ENCODE data around the gene TCOF1.

TCOF1 gene, protein sequence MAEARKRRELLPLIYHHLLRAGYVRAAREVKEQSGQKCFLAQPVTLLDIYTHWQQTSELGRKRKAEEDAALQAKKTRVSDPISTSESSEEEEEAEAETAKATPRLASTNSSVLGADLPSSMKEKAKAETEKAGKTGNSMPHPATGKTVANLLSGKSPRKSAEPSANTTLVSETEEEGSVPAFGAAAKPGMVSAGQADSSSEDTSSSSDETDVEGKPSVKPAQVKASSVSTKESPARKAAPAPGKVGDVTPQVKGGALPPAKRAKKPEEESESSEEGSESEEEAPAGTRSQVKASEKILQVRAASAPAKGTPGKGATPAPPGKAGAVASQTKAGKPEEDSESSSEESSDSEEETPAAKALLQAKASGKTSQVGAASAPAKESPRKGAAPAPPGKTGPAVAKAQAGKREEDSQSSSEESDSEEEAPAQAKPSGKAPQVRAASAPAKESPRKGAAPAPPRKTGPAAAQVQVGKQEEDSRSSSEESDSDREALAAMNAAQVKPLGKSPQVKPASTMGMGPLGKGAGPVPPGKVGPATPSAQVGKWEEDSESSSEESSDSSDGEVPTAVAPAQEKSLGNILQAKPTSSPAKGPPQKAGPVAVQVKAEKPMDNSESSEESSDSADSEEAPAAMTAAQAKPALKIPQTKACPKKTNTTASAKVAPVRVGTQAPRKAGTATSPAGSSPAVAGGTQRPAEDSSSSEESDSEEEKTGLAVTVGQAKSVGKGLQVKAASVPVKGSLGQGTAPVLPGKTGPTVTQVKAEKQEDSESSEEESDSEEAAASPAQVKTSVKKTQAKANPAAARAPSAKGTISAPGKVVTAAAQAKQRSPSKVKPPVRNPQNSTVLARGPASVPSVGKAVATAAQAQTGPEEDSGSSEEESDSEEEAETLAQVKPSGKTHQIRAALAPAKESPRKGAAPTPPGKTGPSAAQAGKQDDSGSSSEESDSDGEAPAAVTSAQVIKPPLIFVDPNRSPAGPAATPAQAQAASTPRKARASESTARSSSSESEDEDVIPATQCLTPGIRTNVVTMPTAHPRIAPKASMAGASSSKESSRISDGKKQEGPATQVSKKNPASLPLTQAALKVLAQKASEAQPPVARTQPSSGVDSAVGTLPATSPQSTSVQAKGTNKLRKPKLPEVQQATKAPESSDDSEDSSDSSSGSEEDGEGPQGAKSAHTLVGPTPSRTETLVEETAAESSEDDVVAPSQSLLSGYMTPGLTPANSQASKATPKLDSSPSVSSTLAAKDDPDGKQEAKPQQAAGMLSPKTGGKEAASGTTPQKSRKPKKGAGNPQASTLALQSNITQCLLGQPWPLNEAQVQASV (N-terminal part only)

DNA sequence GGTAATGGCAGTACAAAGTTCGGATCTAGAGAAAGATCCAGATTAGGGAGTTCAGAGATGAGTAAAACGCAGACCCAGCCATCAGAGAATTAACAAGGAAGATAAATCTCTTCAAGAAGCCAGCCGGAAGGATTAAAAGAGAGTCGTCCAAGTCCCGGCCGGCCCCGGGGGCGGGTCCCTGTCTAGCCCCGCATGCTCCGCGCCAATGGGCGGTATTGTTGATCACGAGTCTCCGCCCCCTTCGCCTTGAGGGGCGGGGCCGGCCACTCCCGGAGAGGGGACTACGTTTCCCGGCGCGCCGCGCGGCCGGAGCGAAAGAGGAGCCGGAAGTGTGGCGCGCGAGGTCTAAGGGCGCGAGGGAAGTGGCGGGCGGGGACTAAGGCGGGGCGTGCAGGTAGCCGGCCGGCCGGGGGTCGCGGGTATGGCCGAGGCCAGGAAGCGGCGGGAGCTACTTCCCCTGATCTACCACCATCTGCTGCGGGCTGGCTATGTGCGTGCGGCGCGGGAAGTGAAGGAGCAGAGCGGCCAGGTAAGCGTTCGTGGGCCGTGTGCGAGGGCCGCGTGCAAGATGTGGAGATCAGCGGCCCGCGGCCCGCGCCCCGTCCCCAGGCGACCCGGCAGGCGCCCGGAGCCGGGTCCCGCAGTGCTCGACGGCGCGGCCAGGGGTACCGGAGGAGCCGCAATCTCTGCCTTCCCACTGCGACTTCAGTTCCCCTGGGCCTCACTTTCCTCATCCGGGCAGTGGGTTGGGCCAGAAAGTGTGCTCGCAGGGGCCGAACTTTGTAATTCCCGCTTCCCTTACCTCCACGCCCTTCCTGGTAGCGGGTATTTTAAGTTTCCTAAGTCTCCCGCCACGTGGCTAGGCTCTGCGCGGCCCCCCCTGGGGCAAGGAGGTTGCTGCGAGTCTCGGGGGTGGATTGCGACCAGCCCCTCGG lies at the start of gene TCOF1:
TSS of gene TCOF1 (plus strand) at position 372 of the 935 bp plus-strand sequence. CDS start at position 422, 50 bp downstream.
- DNase-seq: peak; percentile 98

DNA sequence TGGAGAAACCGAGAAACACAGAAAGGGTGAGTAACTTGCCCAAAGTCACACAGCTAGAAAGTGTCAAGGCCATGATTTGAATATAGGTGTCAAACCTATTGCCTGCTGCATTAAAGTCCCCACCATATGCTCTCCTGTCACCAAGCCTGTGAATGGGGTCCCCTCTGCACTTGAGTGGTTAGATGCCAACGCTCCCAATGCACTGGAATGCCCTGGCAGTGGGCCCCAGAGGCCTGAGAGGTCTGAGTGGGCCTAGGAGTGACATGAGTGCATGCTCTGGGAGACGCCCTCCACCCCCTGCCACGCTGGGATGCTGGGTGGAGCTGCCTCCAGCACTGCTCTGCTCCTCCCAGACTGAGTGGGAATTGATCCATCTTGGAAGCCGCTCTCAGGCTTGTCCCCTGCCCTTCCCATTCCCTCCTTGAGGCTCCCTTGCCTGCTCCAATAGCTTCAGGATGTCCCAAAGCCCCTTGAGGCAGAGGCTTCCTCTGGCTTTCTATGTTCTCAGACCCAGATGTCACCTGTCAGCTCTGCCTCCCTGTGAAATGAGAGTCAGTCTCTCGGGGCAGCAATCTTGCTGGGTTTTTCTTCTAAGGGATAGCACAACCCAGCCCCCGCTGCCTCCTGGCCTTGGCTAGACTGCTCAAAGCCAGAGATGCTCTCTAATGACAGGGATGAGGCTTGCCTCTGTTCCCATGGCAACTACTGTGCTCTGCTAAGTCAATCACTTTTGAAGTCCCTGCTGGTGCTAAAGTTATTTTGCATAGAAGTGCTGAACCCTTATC lies 48.2 kb upstream of the TCOF1 start:
- no peak for DNase-seq

DNA sequence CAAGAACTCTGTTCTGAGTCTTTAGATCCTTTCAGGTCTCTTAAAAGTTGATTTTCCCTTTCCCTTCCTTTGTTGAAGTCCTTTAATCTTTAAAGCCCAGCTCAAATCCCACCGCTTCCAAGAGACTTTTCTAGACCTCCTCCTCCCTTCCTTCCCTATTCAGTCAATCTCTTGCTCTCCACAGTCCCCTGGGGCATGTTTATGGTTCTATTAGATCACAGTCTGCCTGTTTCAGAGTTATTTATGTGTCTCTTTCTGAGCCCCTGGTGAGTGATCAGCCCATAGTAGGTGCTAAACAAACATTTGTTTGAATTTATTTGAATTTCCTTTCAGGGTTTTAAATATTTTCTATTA lies 47.6 kb upstream of the TCOF1 start:
- DNase-seq: no peak

DNA sequence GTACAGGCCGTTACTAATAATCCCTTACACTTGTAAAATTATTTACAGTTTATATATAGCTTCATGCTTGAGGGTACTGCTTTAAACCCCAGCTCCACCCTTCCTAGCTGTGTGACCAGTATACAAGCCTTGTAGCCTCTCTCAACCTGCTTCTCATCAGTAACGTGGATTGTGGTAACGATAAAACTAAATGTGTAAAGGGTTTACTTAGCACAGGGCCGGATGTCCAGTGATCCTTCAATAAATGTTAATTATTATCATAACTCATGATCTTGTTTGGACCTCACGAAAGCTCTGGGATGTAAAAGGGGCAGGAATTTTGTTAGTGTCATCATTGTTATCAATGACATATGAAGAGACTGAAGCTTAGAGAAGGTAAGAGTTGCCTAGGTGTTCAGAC lies 47.3 kb upstream of the TCOF1 start:
- no peak for DNase-seq

DNA sequence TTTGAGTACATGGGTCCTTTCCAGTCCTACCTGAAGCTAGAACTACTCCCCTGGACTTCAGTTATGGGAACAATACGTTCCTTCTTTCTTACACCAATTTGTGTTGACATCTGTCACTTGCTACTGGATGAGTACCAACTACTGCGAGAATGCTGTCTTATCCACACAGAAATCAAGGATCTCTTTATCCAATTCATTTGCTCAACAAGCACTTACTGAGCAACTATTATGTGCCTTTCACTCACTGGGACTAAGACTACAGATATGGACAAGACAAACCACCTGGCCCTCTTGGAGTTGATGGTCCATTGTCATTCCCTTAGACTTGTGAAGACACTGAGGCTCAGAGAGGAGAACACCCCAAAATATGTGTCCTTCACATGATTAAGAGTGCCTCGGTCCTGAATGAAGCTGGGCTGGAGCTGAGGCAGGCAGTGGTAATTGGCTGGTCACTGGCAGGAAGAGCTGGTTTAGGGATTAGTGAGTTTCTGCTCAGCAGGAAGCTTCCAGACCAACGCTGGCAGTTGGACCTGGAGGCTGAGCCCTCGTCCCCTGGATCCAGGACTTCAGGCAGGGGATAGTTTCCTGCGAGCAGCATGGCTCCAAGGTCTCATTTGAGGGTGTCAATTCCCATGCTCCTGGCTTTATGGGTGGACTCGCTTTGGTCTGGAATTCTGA lies 46.3 kb upstream of the TCOF1 start:
- DNase-seq: no peak

DNA sequence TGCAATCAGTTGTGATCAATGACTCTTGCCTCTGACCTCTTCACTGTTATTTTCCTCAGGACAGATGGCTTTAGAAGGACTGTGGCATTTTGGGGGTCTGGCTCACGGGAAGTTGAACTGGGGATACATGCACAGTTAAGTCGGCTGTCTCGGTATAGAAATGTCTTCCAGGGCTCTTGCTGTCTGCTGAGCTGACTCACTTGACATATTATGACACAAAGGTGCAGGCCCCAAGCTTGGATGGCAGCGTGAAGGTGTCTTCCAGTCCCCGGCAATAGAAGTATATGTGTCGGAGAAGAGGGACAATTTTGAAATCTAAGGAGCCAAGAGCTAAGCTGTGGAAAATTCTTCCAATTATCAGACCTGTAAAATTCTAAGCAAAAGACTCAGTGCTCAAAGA lies 45.0 kb upstream of the TCOF1 start:
- no peak for DNase-seq

DNA sequence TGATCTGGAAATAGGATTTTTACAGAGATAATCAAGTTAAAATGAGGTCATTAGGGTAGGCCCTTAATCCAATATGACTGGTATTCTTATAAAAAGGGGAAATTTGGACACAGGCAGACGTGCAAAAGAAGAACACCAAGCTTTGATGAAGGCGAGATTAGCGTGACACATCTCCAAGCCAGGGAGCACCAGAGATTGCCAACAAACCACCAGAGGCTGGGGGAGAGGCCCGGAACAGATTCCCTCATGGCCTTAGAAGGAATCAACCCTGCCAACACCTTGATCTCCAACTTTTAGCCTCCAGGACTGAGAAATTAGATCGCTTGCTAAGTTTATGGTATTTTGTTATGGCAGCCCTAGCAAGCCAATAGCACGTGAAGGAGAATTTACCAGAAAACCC lies 44.0 kb upstream of the TCOF1 start:
- no peak for DNase-seq

DNA sequence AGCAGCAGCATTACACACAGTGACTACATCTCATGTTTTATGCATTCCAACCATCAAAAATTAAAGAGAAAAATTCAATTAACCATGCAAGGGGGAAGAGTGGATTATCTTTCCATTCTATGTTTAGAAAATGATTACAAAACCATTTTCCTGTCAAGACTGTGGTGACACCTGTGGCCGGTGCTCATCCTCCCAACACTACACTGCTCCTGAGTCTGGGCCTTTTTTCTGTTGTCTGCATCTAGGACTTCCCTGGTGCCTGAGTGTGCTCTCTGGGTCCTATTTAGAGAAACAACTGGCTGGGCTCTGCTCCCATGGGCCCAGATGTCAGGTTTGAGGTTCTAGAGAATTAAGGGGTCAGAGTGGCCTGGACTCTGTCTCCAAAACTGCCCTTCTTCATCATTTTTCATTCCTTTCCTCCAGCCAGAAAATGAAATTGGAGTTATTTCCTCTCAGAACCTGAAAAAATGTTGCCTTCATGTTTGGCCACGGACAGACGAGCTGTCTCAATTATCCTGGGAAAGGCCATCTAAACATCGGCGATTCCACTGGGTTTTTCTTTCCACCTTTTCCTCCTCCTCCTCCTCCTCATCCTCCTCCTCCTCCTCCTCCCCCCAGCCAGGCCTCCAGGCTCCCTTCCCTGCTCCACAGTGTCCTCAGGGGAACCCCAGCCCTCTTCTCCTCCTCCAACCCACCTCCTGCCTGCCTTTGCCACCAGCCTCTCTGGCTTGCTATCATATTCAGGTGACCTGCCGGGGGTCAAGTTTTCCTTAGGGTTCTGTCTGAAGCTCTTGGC lies 43.4 kb upstream of the TCOF1 start:
- no peak for DNase-seq

DNA sequence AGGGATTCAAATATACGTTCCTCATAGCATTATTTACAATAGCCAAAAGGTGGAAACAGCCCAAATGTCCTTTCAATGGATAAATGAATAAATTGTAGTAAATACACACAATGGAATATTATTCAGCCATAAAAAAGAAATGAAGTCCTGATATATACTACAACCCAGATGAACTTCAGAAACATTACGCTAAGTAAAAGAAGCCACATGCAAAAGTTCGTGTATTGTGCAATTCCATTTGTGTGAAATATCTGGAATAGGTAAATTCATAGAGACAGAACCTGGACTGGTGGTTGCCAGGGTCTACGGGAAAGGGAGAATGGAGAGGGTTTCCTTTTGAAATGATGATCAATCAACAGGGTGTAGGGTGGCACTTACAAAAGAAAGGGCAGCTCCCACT lies 42.3 kb upstream of the TCOF1 start:
- DNase-seq: no peak

DNA sequence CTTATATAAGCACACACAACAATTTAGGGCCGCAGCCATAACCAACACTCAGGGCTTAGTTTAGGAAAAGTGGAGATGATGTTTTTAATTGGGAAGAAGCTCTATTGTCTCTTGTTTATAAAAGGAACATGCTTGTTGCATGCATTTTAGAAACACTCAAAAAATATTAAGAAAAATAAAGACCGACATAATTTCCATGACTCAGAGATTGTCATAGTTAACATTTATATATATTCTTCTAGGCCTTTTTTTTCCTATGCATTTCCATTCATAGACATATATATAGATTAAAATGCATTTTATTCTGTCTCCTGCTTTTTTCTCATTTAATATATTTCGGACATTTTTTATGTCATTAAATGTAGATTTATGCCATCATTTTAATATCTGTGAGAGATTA lies 41.2 kb upstream of the TCOF1 start:
- DNase-seq: no peak

DNA sequence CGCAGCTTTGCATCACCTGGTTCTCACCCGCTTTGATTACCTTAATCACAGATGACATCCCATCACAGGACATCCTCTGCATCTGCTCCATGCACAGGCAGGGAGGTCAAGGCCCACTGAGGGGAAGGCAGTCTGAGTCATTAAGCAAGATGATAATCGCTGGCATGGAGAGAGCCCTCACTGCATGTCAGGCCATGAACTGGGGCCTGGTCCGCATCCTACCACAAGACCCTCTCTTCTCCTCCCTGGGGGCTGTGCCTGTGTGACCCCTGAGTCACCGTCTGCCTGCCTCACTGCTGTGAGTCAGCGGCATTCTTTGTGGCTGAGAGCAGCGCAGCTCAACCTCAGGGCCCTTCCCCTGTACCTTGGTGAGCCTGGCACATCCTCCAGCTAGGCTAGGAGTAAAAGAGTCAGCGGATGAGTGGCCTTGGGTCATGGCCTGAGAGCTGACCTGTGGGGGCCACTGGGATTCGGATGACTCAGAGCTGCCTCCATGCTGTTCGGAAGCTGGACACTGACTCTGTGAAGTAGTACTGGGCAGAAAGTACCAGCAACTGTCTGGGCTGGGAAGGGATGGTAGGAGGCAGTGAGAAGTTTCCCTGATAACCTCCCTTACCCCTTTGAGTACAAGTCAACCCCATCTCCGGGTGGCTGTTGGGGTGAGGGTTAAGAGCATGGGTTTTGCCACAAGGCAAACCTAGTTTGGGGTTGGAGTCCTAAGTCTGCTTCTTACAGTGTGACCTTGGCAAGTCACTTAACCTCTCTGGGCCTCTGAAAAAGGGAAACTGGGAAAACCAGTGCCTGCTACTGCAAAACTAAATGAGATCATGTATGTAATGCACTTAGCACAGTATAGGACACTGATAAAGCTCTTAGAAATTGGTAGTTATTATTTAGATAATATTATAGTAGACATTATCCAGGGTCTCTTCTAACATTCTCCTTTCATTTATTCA lies 40.2 kb upstream of the TCOF1 start:
- DNase-seq: no peak

DNA sequence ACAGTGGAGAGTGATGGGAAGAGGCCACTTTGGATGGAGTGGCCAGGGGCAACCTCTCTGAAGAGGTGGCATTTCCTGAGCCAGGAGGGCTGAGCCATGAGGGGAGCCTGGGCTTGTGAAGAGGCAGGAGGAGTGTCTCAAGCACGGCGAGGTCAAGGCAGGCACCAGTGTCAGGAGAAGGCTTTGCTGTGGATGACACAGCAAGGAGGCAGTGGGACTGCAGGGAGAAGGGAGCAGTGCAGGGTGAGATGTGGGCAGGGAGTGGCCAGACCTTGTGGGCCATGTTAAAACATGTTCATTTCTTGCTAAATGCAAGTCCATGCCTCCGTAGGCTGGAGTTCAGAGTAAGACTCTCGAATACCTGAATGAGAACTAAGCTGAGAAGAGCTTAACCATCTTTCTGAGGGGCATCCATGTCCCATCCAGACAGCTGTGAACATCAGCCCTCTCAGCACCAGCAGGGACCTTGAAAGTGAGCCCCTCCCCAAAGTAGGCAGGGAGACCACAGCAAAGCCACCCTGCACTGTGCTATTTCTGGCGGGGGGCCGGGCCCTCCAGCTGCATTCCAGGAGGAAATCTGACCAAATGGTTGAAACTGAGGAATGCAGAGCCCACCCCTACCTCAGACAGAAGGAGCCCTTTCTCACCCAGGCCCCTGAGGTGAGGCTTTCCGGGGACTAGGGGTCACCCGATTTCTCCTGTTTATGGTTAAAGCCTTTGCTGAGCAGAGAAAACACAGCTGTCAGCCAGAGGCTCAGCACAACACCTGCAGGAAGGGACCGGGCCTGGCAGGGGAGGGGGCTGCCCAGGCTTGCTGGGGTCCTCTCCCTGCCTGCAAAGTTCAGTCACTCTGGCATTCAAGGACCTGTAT lies 38.6 kb upstream of the TCOF1 start:
- DNase-seq: no peak

DNA sequence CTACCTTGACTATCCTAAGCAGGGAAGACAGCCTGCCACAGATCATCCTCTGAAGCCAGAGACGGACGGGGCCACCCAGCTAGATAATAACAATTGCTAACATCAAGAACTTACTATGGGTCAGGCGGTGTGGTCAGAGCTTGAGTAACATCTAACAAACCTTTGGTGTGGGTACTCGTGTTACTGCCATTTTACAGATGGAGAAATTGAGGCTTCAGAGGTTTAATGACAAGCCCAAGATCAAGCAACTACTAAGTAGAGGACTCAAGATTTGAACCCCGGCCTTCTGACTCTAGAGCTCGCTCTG lies 38.1 kb upstream of the TCOF1 start:
- DNase-seq: no peak

DNA sequence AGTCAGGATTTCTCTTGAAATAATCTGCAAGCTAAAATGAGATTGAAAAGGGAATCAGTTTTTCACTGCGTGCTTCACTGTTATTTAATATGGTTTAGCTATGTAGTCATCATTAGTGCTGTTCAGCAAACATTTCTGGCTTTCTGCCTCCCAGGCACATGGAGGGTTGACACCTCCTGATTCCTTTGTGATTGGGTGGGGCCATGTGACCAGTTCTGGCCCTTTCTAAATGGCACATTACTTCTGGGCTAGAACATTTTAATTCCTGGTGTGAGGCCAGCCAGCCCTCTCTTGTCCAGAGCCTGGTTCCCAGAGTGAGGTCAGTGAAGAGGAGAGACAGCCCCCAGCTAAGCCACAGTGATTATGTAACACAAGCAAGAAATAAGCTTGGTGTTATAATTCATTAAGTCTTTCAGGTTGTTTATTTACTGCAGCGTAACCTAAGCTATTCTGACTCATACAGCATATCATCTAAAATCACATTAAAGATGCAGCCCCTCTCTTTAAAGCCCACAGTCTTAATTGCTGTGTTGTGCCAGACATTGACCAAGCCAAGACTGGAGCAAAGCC lies 37.4 kb upstream of the TCOF1 start:
- no peak for DNase-seq

DNA sequence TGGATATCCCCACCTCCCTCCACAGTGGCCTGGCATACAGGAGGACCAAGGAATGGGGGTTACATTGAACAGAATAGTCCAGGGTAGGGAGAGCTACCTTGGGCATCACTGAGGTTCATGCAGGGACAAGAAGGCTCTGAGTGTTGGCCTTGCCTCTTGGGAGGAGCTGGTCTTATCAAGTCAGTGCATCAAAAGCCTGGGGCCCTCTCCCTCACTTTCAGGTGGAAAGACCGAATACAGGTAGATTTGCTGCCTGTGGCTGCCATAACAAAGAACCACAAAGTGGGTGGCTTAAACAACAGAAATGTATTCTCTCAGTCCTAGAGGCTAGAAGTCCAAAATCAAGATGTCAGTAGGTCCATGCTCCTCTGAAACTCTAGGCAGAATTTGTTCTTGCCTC lies 36.3 kb upstream of the TCOF1 start:
- DNase-seq: no peak

DNA sequence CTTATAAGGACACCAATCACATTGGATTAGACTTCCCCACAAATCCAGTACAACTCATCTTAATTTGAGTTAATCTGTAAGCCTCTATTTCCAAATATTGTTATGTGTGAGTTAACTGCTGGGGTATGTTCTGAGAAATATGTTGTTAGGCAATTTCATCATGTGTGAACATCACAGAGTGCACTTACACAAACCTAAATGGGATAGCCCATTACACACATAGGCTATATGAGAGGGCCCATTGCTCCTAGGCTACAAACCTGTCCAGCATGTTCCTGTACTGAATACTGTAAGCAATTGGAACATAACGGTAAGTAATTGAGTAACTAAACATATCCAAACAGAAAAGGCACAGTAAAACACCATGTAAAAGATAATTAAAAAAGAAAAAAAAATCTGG lies 35.7 kb upstream of the TCOF1 start:
- no peak for DNase-seq

DNA sequence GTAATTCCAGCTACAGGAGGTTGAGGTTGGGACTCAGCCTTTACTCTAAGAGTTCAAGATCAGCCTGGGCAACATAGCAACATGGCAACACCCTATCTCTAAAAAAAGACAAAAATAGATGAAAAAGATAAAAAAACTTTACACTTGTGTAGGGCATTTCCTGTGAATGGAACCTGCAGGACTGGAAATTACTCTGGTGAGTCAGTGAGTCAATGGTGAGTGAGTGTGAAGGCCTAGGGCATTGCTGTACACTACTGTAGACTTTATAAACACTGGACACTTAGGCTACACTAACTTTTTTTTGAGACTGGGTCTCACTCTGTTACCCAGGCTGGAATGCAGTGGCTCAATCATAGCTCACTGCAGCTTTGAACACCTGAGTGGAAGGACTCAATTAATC lies 35.3 kb upstream of the TCOF1 start:
- DNase-seq: no peak

Measured in CD4-positive, alpha-beta T cell treated with Interleukin-6 for 4 hours (primary cell).